Ecto neural progenitor cell (in vitro differentiated cells): Measurements from ENCODE around the gene LRRC72.
"Not testable (repeated sequence)": the region's sequence is repeated elsewhere in the genome, so short reads cannot be mapped to it uniquely, and the experiment has no call there.

Experiments
- DNase-seq: peaks from one replicate; pipeline ENCODE4 v3.0.0-alpha.2; 2018; ENCODE audit warnings: low spot score

LRRC72 gene

GRCh38 chr7:16579216-16579615 lies 52.6 kb downstream of the LRRC72 start:
- DNase-seq, result no peak

- DNase-seq, result no peak
Observed at GRCh38 chr7:16581286-16581685, 54.7 kb downstream of the LRRC72 start.

- DNase-seq, result no peak
Observed at GRCh38 chr7:16583834-16584233, 57.2 kb downstream of the LRRC72 start.

- no peak for DNase-seq
Observed at GRCh38 chr7:16585540-16585939, 58.9 kb downstream of the LRRC72 start.

GRCh38 chr7:16586081-16586874 lies 59.7 kb downstream of the LRRC72 start:
- no peak for DNase-seq

GRCh38 chr7:16587129-16587528 lies 60.5 kb downstream of the LRRC72 start:
- no peak for DNase-seq

GRCh38 chr7:16587790-16588189 lies 61.2 kb downstream of the LRRC72 start:
- DNase-seq, result peak; percentile 57

- DNase-seq, result no peak
Observed at GRCh38 chr7:16589881-16590280, 63.3 kb downstream of the LRRC72 start.

- no peak for DNase-seq
Observed at GRCh38 chr7:16590424-16590823, 63.8 kb downstream of the LRRC72 start.

GRCh38 chr7:16592395-16592794 lies 65.8 kb downstream of the LRRC72 start:
- no peak for DNase-seq

GRCh38 chr7:16594061-16594460 lies 67.4 kb downstream of the LRRC72 start:
- no peak for DNase-seq

GRCh38 chr7:16594676-16595075 lies 68.1 kb downstream of the LRRC72 start:
- no peak for DNase-seq

- DNase-seq, result not testable (repeated sequence)
Observed at GRCh38 chr7:16595596-16595995, 69.0 kb downstream of the LRRC72 start.

GRCh38 chr7:16598015-16598414 lies 71.4 kb downstream of the LRRC72 start:
- DNase-seq, result no peak

GRCh38 chr7:16599860-16600259 lies 73.2 kb downstream of the LRRC72 start:
- DNase-seq, result no peak

GRCh38 chr7:16603633-16604032 lies 77.0 kb downstream of the LRRC72 start:
- no peak for DNase-seq

GRCh38 chr7:16604054-16604453 lies 77.4 kb downstream of the LRRC72 start:
- no peak for DNase-seq

- DNase-seq, result no peak
Observed at GRCh38 chr7:16606704-16607103, 80.1 kb downstream of the LRRC72 start.

GRCh38 chr7:16609842-16610450 lies 83.3 kb downstream of the LRRC72 start:
- no peak for DNase-seq

- no peak for DNase-seq
Observed at GRCh38 chr7:16611711-16612110, 85.1 kb downstream of the LRRC72 start.

- DNase-seq, result peak; percentile 45
Observed at GRCh38 chr7:16615228-16615627, 88.6 kb downstream of the LRRC72 start.

- no peak for DNase-seq
Observed at GRCh38 chr7:16616122-16616521, 89.5 kb downstream of the LRRC72 start.

GRCh38 chr7:16616542-16616941 lies 89.9 kb downstream of the LRRC72 start:
- no peak for DNase-seq

- DNase-seq, result no peak
Observed at GRCh38 chr7:16619979-16620408, 93.4 kb downstream of the LRRC72 start.
